DND-41 (cell line): Measurements from ENCODE around the gene SERPINA12.

ENCODE experiments used
- EZH2 ChIP-seq: IDR thresholded peaks from 3 replicates; pipeline ENCODE4 v1.6.1; 2012; ENCODE audit warnings: borderline replicate concordance, low read depth, mild to moderate bottlenecking, moderate library complexity, low read length, inconsistent platforms; ENCODE audit not compliant: severe bottlenecking
- TF ChIP-seq, protein P1 (sequence below): IDR thresholded peaks from 2 replicates; pipeline ENCODE4 v1.5.1; 2012; ENCODE audit warnings: borderline replicate concordance, low read length, moderate library complexity, mild to moderate bottlenecking; ENCODE audit not compliant: poor library complexity, severe bottlenecking; ENCODE audit errors: extremely low read depth

DNA sequence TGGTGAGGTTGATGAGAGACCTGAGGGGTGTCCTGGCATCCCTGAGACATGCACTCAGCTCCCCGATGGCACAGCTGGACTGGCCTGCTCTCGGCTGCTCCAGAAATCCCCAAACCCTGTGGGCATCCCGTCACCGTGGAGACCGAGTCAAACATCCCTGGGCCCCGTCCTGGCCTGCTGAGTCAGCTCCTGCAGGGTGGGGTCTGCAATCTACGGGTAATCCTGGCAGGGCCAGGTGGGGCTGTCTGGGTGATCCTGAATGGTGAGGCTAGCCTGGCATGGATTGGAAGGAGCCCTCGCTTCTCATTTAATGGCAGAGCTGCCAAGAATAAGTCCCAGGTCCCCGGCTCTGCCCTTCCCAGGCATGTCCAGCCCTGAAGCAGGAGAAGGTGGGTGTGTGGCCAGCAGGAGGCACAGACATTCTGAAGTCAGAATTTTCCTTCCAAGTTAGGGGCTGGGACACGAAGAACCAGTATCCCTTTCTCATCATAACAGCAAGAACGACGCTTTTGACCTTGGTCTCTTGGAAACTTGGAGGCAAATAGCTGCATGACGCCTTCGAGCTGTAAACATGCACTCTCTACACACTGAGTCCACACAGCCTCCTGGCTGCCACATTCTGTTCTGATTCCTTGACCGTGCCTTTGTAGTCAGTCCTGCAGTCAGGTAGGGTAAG is 34.3 kb upstream of the SERPINA12 start:
- TF ChIP-seq, protein P1, sequence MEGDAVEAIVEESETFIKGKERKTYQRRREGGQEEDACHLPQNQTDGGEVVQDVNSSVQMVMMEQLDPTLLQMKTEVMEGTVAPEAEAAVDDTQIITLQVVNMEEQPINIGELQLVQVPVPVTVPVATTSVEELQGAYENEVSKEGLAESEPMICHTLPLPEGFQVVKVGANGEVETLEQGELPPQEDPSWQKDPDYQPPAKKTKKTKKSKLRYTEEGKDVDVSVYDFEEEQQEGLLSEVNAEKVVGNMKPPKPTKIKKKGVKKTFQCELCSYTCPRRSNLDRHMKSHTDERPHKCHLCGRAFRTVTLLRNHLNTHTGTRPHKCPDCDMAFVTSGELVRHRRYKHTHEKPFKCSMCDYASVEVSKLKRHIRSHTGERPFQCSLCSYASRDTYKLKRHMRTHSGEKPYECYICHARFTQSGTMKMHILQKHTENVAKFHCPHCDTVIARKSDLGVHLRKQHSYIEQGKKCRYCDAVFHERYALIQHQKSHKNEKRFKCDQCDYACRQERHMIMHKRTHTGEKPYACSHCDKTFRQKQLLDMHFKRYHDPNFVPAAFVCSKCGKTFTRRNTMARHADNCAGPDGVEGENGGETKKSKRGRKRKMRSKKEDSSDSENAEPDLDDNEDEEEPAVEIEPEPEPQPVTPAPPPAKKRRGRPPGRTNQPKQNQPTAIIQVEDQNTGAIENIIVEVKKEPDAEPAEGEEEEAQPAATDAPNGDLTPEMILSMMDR = no peak
- TF ChIP-seq EZH2 = no peak
